ENCODE results near the gene CEP72. TPM values are rescaled to one million over a fixed set of nuclear protein-coding genes. Genes with fewer than 3 reads are reported as not detected.
"Not testable (repeated sequence)": the region's sequence is repeated elsewhere in the genome, so short reads cannot be mapped to it uniquely, and the experiment has no call there.

CEP72 gene
- total RNA-seq, 1 experiment from 2014 or later: 6.3 TPM

GRCh38 chr5:604391-604831 is 7.7 kb upstream of the CEP72 start:
- peaks cover 3% of the 10 kb centered on the region; the same call in 1 of the 2 replicates for H3K27me3 ChIP-seq
- H3K4me3 ChIP-seq: no peak overlapping the region
- no peaks in the 10 kb centered on the region for H3K9me3 ChIP-seq
- H3K36me3 ChIP-seq: no peaks in the 10 kb centered on the region
- no peak for DNase-seq

GRCh38 chr5:605090-605489 is 7.0 kb upstream of the CEP72 start:
- not testable (repeated sequence) for H3K9me3 ChIP-seq, H3K4me3 ChIP-seq, H3K27me3 ChIP-seq, DNase-seq, H3K36me3 ChIP-seq

- DNase-seq: no peak
- H3K27me3 ChIP-seq: no peaks in the 10 kb centered on the region; the same call in 1 of the 2 replicates
- no peaks in the 10 kb centered on the region for H3K36me3 ChIP-seq
- H3K9me3 ChIP-seq: no peaks in the 10 kb centered on the region
- H3K4me3 ChIP-seq: no peak overlapping the region
These were observed 6.1 kb upstream of the CEP72 start for GRCh38 chr5:606061-606460.

GRCh38 chr5:606526-607399 is 5.4 kb upstream of the CEP72 start:
- no peaks in the 10 kb centered on the region for H3K9me3 ChIP-seq
- no peak for DNase-seq
- H3K36me3 ChIP-seq: no peaks in the 10 kb centered on the region
- no peaks in the 10 kb centered on the region; the same call in 1 of the 2 replicates for H3K27me3 ChIP-seq
- no peak overlapping the region for H3K4me3 ChIP-seq

GRCh38 chr5:607541-608428 is 4.4 kb upstream of the CEP72 start:
- DNase-seq: no peak
- peaks cover 2% of the 10 kb centered on the region for H3K9me3 ChIP-seq
- H3K27me3 ChIP-seq: no peaks in the 10 kb centered on the region
- no peak overlapping the region for H3K4me3 ChIP-seq
- no peaks in the 10 kb centered on the region for H3K36me3 ChIP-seq

GRCh38 chr5:608429-609370 is 3.4 kb upstream of the CEP72 start:
- Histone ChIP-seq H3K27me3 (no peaks in the 10 kb centered on the region), H3K36me3 (no peaks in the 10 kb centered on the region), H3K9me3 (peaks cover 10% of the 10 kb centered on the region), H3K4me3 (no peak overlapping the region)
- DNase-seq: no peak

- Histone ChIP-seq H3K9me3 (peaks cover 14% of the 10 kb centered on the region), H3K27me3 (no peaks in the 10 kb centered on the region), H3K4me3 (no peak overlapping the region), H3K36me3 (no peaks in the 10 kb centered on the region; the same call in 1 of the 2 replicates)
- no peak for DNase-seq
These were observed 2.6 kb upstream of the CEP72 start for GRCh38 chr5:609506-609905.

- Histone ChIP-seq H3K4me3 (no peak overlapping the region), H3K27me3 (no peaks in the 10 kb centered on the region), H3K36me3 (peaks cover 3% of the 10 kb centered on the region), H3K9me3 (peaks cover 16% of the 10 kb centered on the region)
- no peak for DNase-seq
These were observed 2.0 kb upstream of the CEP72 start for GRCh38 chr5:610011-610743.

GRCh38 chr5:610744-611730 is 1.1 kb upstream of the CEP72 start:
- H3K4me3 ChIP-seq: peak overlapping the region; percentile 65
- H3K36me3 ChIP-seq: peaks cover 11% of the 10 kb centered on the region
- H3K9me3 ChIP-seq: peaks cover 19% of the 10 kb centered on the region
- no peak for DNase-seq
- no peaks in the 10 kb centered on the region for H3K27me3 ChIP-seq

GRCh38 chr5:612498-613424 is 621 bp downstream of the CEP72 start:
- no peaks in the 10 kb centered on the region for H3K27me3 ChIP-seq
- DNase-seq: peak; percentile 50
- peaks cover 19% of the 10 kb centered on the region for H3K9me3 ChIP-seq

GRCh38 chr5:616484-617039 is 4.4 kb downstream of the CEP72 start:
- DNase-seq: no peak

More at GRCh38 chr5:612498-613424, 621 bp downstream of the CEP72 start:
- Histone ChIP-seq H3K4me3 (peak overlapping the region; percentile 65), H3K36me3 (peaks cover 14% of the 10 kb centered on the region)

GRCh38 chr5:617896-618295 is 5.8 kb downstream of the CEP72 start:
- no peak for DNase-seq
- no peaks in the 10 kb centered on the region for H3K27me3 ChIP-seq
- H3K9me3 ChIP-seq: peaks cover 16% of the 10 kb centered on the region
- no peak overlapping the region for H3K4me3 ChIP-seq
- peaks cover 27% of the 10 kb centered on the region for H3K36me3 ChIP-seq

More at GRCh38 chr5:616484-617039, 4.4 kb downstream of the CEP72 start:
- Histone ChIP-seq H3K4me3 (no peak overlapping the region), H3K36me3 (peaks cover 27% of the 10 kb centered on the region), H3K9me3 (peaks cover 19% of the 10 kb centered on the region), H3K27me3 (no peaks in the 10 kb centered on the region)

- Histone ChIP-seq H3K4me3 (no peak overlapping the region), H3K9me3 (peaks cover 10% of the 10 kb centered on the region), H3K36me3 (peaks cover 27% of the 10 kb centered on the region), H3K27me3 (no peaks in the 10 kb centered on the region)
- DNase-seq: no peak
These were observed 6.3 kb downstream of the CEP72 start for GRCh38 chr5:618450-618849.

Measured in MG63 (cell line).